BJ (cell line): ENCODE results near the gene TMIGD1. TPM values are rescaled to one million over a fixed set of nuclear protein-coding genes. Genes with fewer than 3 reads are reported as not detected.
"Not testable (repeated sequence)": the region's sequence is repeated elsewhere in the genome, so short reads cannot be mapped to it uniquely, and the experiment has no call there.

Source experiments
- CTCF ChIA-PET: fragments of 350-600 bp; formaldehyde crosslinking; extraction: SDS; loops from one replicate; lab custom pipeline; 2021; ENCODE audit warnings: antibody characterized with exemption, inconsistent platforms; lab: Yijun Ruan, JAX
- POLR2A ChIA-PET: fragments of 300-600 bp; sonication (Branson Sonifier 250); formaldehyde crosslinking; extraction: SDS; loops from one replicate; lab custom pipeline; 2021; ENCODE audit warnings: antibody characterized with exemption; lab: Charles Lee
- DNase-seq: peaks from one replicate; pipeline ENCODE4 v3.0.0-alpha.2; 2011; ENCODE audit warnings: low read depth
- H3K27me3 ChIP-seq: 2 replicates; pipeline ENCODE4 v1.6.0; 2011; ENCODE audit warnings: low read length; ENCODE audit not compliant: control insufficient read depth, insufficient read depth
- H3K36me3 ChIP-seq: 2 replicates; pipeline ENCODE4 v1.5.1; 2011; ENCODE audit warnings: low read length; ENCODE audit not compliant: control insufficient read depth, insufficient read depth
- H3K4me3 ChIP-seq: 2 replicates; pipeline ENCODE4 v1.5.1; 2011; ENCODE audit warnings: low read depth, mild to moderate bottlenecking, control low read depth, low read length
- polyA plus RNA-seq: library from polyadenylated mRNA; depleted of rRNA; stranded (reverse); fragments of >200 nt; gene quantifications from 2 replicates; pipeline ENCODE4 v1.2.3, GENCODE V29; 2011
- TF ChIP-seq, protein P1 (sequence below): IDR thresholded peaks from 2 replicates; pipeline ENCODE4 v1.5.1; 2011; ENCODE audit warnings: low read depth, mild to moderate bottlenecking, control low read depth, inconsistent platforms, low read length, moderate library complexity; ENCODE audit not compliant: insufficient read depth

TMIGD1 gene
- polyA plus RNA-seq, 1 experiment: not detected

DNA sequence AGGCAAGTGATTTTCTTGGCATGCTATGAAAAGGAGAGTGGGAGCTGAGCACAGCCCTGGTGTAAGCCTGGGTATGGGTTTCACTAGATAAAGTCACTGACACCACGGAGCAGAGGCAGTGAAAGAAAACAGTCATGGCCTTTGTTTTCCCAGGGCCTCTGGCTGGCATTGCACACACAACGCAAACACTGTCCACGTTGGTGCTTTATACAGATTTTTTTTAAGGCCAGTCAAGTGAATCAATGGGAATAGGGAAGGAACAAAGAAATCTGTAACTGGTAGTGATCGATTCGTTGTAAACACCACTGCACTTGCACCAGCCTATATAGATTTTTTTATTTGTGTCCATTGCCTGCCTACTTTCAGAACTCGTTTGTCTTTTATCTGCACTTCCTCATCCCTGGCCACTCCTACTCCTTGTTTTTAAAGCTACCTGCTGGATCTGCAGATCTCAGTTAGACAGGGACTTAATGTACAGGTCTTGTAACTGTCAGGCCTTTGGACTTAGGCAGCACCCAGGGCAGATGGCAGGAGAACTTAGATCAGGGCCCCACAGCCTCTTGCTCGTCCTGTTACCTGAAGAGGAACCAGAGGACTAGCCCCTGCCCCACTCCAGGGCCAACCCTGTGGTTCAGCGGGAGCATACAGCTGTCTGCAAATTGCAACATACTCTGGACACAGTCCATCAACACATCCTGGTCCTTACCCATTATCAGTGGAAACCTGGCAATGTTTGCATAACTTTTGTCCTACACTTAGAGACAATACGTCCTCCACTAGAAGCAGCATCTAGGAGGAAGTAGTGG, 10.6 kb upstream of the TMIGD1 start:
- CTCF ChIA-PET: interaction anchor here (0.7 to 1.1 kb wide), 3 partner anchors 8 to 413 kb away, joined by 3 to 5 read pairs (median 4); no protein-coding TSS in a partner anchor
- POLR2A ChIA-PET: interaction anchor here (0.7 kb wide), 1 partner anchor 13 kb away, joined by 3 read pairs; no protein-coding TSS in a partner anchor
- no peak for DNase-seq

DNA sequence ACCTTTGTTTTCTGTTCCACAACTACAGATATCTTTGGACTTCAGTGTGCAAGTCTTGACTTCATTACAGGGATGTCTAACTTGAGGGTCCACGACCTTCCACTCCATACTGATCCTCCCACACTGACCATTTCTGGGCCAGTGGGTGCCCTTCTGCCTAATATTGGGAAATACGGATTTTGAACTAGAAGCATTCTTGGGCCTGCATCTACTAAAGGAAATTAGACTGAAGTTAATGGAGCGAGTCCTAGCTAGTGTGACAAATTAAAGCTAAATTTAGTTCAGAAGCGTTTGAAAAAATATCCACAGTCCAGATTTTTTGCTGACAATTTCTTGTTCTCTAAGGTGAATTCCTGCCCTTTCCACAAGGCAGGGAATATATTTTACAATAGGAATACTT, 9.9 kb upstream of the TMIGD1 start:
- Histone ChIP-seq H3K36me3 (no peaks in the 10 kb centered on the region), H3K27me3 (no peaks in the 10 kb centered on the region), H3K4me3 (no peak overlapping the region)
- TF ChIP-seq, protein P1, sequence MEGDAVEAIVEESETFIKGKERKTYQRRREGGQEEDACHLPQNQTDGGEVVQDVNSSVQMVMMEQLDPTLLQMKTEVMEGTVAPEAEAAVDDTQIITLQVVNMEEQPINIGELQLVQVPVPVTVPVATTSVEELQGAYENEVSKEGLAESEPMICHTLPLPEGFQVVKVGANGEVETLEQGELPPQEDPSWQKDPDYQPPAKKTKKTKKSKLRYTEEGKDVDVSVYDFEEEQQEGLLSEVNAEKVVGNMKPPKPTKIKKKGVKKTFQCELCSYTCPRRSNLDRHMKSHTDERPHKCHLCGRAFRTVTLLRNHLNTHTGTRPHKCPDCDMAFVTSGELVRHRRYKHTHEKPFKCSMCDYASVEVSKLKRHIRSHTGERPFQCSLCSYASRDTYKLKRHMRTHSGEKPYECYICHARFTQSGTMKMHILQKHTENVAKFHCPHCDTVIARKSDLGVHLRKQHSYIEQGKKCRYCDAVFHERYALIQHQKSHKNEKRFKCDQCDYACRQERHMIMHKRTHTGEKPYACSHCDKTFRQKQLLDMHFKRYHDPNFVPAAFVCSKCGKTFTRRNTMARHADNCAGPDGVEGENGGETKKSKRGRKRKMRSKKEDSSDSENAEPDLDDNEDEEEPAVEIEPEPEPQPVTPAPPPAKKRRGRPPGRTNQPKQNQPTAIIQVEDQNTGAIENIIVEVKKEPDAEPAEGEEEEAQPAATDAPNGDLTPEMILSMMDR: no peak
- ChIA-PET POLR2A (no interaction called here), CTCF (no interaction called here)
- DNase-seq: no peak

More for the DNA sequence above, 10.6 kb upstream of the TMIGD1 start:
- 0 out of 2 replicates have a peak, but pooled peaks cover 1% of the 10 kb centered on the region for H3K27me3 ChIP-seq
- H3K4me3 ChIP-seq: no peak overlapping the region
- TF ChIP-seq, protein P1: no peak
- no peaks in the 10 kb centered on the region for H3K36me3 ChIP-seq

- H3K4me3 ChIP-seq, H3K27me3 ChIP-seq, POLR2A ChIA-PET, H3K36me3 ChIP-seq, DNase-seq, CTCF ChIA-PET: not testable (repeated sequence)
Measured at GRCh38 chr17:30343244-30343643, 9.4 kb upstream of the TMIGD1 start.

- DNase-seq: no peak
- TF ChIP-seq, protein P1: no peak
- Histone ChIP-seq H3K36me3 (no peaks in the 10 kb centered on the region), H3K27me3 (no peaks in the 10 kb centered on the region), H3K4me3 (no peak overlapping the region)
- CTCF ChIA-PET: interaction anchor here (1.0 to 1.9 kb wide), 7 partner anchors 8 to 237 kb away, joined by 3 to 7 read pairs (median 4); no protein-coding TSS in a partner anchor
- POLR2A ChIA-PET: no interaction called here
Measured at GRCh38 chr17:30341703-30342249, 7.9 kb upstream of the TMIGD1 start.

- Histone ChIP-seq H3K4me3 (no peak overlapping the region), H3K36me3 (no peaks in the 10 kb centered on the region), H3K27me3 (no peaks in the 10 kb centered on the region)
- TF ChIP-seq, protein P1: no peak
- no peak for DNase-seq
- POLR2A ChIA-PET: interaction anchor here (0.6 kb wide), 1 partner anchor 202 kb away, joined by 3 read pairs; no protein-coding TSS in a partner anchor
- CTCF ChIA-PET: interaction anchor here (0.7 to 3.1 kb wide), 29 partner anchors 9 to 474 kb away, joined by 3 to 22 read pairs (median 5); partner anchors contain the start of genes BLMH and GOSR1
Measured at GRCh38 chr17:30340801-30341356, 7.0 kb upstream of the TMIGD1 start.
